ENCODE data around the gene ACOT11.

ACOT11 gene

GRCh38 chr1:54547601-54548388, at the start of gene ACOT11:
TSS of gene ACOT11 (plus strand) at chr1:54548228. CDS start at chr1:54548310, 82 bp downstream.
- ChIA-PET POLR2A (no interaction called here), CTCF (interaction anchor here (0.7 to 1.9 kb wide), 7 partner anchors 10 to 477 kb away, joined by 3 to 6 read pairs (median 3); no protein-coding TSS in a partner anchor)
- no peak within 1 kb of the TSS for H3K4me3 ChIP-seq (ENCODE audit: low read depth, low read length)
- no peak for DNase-seq (ENCODE audit: low read depth, low spot score)
- peak; percentile 16 for TF ChIP-seq CTCF (IDR thresholded peaks at IDR 0.05; ENCODE audit: insufficient read depth, low read length, missing control alignments)

- no peak for DNase-seq (ENCODE audit: low read depth, low spot score)
- POLR2A ChIA-PET, result interaction anchor here (1.0 kb wide), 1 partner anchor 9 kb away, joined by 4 read pairs; no protein-coding TSS in a partner anchor
- peak overlapping the region; percentile 42; the same call in 1 of the 2 replicates for H3K4me3 ChIP-seq (ENCODE audit: low read depth, low read length)
- no peak for TF ChIP-seq CTCF (IDR thresholded peaks at IDR 0.05; ENCODE audit: insufficient read depth, low read length, missing control alignments)
- CTCF ChIA-PET, result interaction anchor here (1.0 to 3.2 kb wide), 8 partner anchors 9 to 391 kb away, joined by 3 to 34 read pairs (median 5); no protein-coding TSS in a partner anchor
Observed at GRCh38 chr1:54498383-54499096, 49.5 kb upstream of the ACOT11 start.

GRCh38 chr1:54499097-54499359, 49.0 kb upstream of the ACOT11 start:
- no peak for DNase-seq (ENCODE audit: low read depth, low spot score)
- H3K4me3 ChIP-seq (ENCODE audit: low read depth, low read length), result peak overlapping the region; percentile 42
- ChIA-PET POLR2A (interaction anchor here (1.0 kb wide), 1 partner anchor 10 kb away, joined by 4 read pairs; no protein-coding TSS in a partner anchor), CTCF (interaction anchor here (0.7 to 3.2 kb wide), 13 partner anchors 9 to 391 kb away, joined by 3 to 34 read pairs (median 4); no protein-coding TSS in a partner anchor)
- TF ChIP-seq CTCF (IDR thresholded peaks at IDR 0.05; ENCODE audit: insufficient read depth, low read length, missing control alignments), result no peak

GRCh38 chr1:54499360-54500106, 48.5 kb upstream of the ACOT11 start:
- H3K4me3 ChIP-seq (ENCODE audit: low read depth, low read length), result peak overlapping the region; percentile 42
- CTCF ChIA-PET, result interaction anchor here (0.6 to 3.2 kb wide), 16 partner anchors 9 to 430 kb away, joined by 3 to 34 read pairs (median 4); no protein-coding TSS in a partner anchor
- TF ChIP-seq CTCF (IDR thresholded peaks at IDR 0.05; ENCODE audit: insufficient read depth, low read length, missing control alignments), result peak; percentile 54
- POLR2A ChIA-PET, result interaction anchor here (1.0 kb wide), 1 partner anchor 10 kb away, joined by 4 read pairs; no protein-coding TSS in a partner anchor
- DNase-seq (ENCODE audit: low read depth, low spot score), result no peak

GRCh38 chr1:54500107-54500431, 48.0 kb upstream of the ACOT11 start:
- TF ChIP-seq CTCF (IDR thresholded peaks at IDR 0.05; ENCODE audit: insufficient read depth, low read length, missing control alignments), result no peak
- CTCF ChIA-PET, result interaction anchor here (0.8 to 3.2 kb wide), 12 partner anchors 8 to 430 kb away, joined by 3 to 34 read pairs (median 5); no protein-coding TSS in a partner anchor
- POLR2A ChIA-PET, result no interaction called here
- DNase-seq (ENCODE audit: low read depth, low spot score), result no peak
- H3K4me3 ChIP-seq (ENCODE audit: low read depth, low read length), result no peak overlapping the region

Measured in AG04449 (cell line).